Nephron progenitor cell (in vitro differentiated cells): ENCODE results near the gene PKIG.
A peak's percentile ranks its signal among the peaks of the same experiment; 100 is the strongest.

Experiments
- DNase-seq: peaks from one replicate; pipeline ENCODE4 v3.0.0; 2021
- H3K27ac Mint-ChIP-seq: 2 replicates; pipeline ENCODE4 v1.8.0; 2021; ENCODE audit warnings: mild to moderate bottlenecking, moderate library complexity, mixed read lengths
- H3K27me3 Mint-ChIP-seq: 2 replicates; pipeline ENCODE4 v1.8.0; 2021; ENCODE audit warnings: mild to moderate bottlenecking, low read depth, mixed read lengths; ENCODE audit not compliant: poor library complexity
- H3K36me3 Mint-ChIP-seq: 2 replicates; pipeline ENCODE4 v1.8.0; 2021; ENCODE audit warnings: low read depth, mixed read lengths
- H3K4me1 Mint-ChIP-seq: 2 replicates; pipeline ENCODE4 v1.8.0; 2021; ENCODE audit warnings: mixed read lengths
- H3K4me3 Mint-ChIP-seq: 2 replicates; pipeline ENCODE4 v1.8.0; 2021; ENCODE audit warnings: mild to moderate bottlenecking, moderate library complexity, mixed read lengths
- H3K9me3 Mint-ChIP-seq: 2 replicates; pipeline ENCODE4 v1.8.0; 2021; ENCODE audit warnings: mild to moderate bottlenecking, moderate library complexity, mixed read lengths
- CTCF ChIP-seq: fragments of 200-600 bp; sonication (generic); IDR thresholded peaks from 2 replicates; pipeline ENCODE4 v1.5.0; 2021; ENCODE audit warnings: antibody characterized with exemption

PKIG gene

DNA sequence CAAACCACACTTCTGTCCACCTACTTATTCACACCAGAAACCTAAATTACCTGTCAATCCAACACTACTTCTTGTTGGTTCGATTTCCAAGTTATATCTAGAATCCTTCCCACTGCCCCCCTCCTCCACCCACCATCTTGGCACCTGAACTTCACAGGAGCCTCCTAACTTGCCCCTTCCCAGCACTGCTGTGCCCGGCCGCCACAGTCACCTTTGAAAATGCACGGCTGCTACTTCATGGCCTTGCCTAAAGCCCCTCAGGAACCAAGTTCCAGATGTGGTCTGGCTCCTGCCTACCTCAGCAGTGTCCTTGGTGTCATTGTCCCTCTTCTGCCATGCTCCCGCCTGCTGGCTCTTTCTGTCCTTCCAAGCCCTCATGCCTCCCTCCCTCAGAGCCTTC, 31.2 kb downstream of the PKIG start:
- peaks cover 33% of the 10 kb centered on the region for H3K4me1 Mint-ChIP-seq
- H3K4me3 Mint-ChIP-seq, result peak overlapping the region; percentile 52
- H3K27ac Mint-ChIP-seq, result peak overlapping the region; percentile 76
- no peak for DNase-seq
- H3K36me3 Mint-ChIP-seq, result peaks cover 11% of the 10 kb centered on the region
- H3K9me3 Mint-ChIP-seq, result no peaks in the 10 kb centered on the region
- TF ChIP-seq CTCF, result no peak
- no peaks in the 10 kb centered on the region for H3K27me3 Mint-ChIP-seq

GRCh38 chr20:44614525-44614924, 32.1 kb downstream of the PKIG start:
- Mint-ChIP-seq H3K4me1 (peaks cover 23% of the 10 kb centered on the region), H3K36me3 (peaks cover 14% of the 10 kb centered on the region)

DNA sequence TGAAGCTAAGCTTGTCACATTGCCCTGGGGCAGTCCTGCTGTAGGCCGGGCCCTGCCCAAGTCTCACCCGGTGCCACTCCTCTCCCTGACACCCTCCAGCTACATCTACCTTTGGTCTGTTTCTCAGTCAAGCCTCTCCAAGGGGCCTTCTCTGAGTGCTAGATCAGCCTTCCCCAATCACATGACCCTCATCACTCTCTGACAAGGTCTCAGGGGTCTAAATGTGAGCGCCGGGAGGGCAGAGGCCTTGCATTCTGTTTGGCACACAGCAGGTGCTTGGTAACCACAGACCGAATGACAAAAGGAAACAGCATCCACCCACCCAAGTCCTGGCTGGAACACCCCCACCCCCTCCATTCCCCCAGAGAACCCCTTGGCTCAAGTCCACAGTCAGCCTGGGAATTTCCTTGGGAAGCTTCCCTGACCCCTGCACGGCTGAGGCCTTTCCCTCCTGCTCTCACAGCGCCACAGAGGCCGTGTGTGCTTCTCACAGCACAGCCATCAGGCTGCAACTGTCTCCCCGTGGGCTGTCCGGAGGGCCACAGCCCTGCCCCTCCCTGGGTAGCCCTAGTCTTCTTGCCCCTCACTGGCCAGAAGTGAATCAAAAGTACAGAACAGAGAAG, 32.9 kb downstream of the PKIG start:
- peaks cover 22% of the 10 kb centered on the region for H3K36me3 Mint-ChIP-seq
- no peaks in the 10 kb centered on the region for H3K9me3 Mint-ChIP-seq
- H3K27me3 Mint-ChIP-seq, result no peaks in the 10 kb centered on the region
- H3K27ac Mint-ChIP-seq, result peak overlapping the region; percentile 82
- TF ChIP-seq CTCF, result no peak
- no peak for DNase-seq
- H3K4me1 Mint-ChIP-seq, result peaks cover 16% of the 10 kb centered on the region
- no peak overlapping the region for H3K4me3 Mint-ChIP-seq

More at GRCh38 chr20:44614525-44614924, 32.1 kb downstream of the PKIG start:
- Mint-ChIP-seq H3K27ac (peak overlapping the region; percentile 82), H3K4me3 (no peak overlapping the region), H3K27me3 (no peaks in the 10 kb centered on the region), H3K9me3 (no peaks in the 10 kb centered on the region)
- no peak for DNase-seq
- TF ChIP-seq CTCF, result no peak

DNA sequence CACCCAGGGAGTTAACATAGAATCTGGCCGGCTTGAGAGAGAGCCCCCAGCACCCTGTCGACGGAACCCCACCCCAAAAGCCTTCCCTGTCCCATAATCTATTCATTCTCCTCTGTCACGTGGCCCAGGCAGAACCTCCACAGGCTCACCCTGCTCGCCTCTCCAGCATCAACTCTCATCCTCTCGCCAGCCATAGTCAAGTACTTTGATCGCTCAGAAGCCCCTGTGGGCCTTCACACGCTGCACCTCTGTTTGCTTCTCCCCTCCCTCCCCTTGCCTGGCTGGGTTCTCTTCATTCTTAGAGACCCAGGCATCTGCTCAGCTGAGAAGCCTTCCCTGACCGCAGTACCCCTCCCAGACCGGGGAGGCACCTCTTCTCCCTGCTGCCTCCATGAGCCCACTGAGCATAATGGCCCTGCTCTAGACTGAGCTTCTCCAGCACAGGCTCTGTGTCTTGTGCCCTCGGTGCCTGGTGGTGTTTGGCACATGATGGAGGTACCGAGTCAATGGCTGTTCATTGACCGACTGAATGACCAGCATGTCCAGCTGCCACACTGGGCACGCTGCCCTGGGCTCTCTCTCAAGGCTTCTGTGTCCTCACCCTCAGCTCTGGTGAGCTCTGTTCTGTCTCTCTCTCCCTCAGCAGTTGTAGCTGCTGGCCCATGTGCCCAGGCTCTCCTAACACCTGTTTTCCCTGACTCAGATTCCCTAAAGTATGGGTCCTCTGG, 33.7 kb downstream of the PKIG start:
- no peak for DNase-seq
- Mint-ChIP-seq H3K36me3 (peaks cover 29% of the 10 kb centered on the region), H3K27me3 (no peaks in the 10 kb centered on the region), H3K4me1 (peaks cover 13% of the 10 kb centered on the region), H3K9me3 (no peaks in the 10 kb centered on the region), H3K4me3 (no peak overlapping the region), H3K27ac (no peak overlapping the region)
- TF ChIP-seq CTCF, result no peak

- Mint-ChIP-seq H3K36me3 (peaks cover 35% of the 10 kb centered on the region), H3K27ac (no peak overlapping the region), H3K4me3 (no peak overlapping the region), H3K9me3 (no peaks in the 10 kb centered on the region), H3K4me1 (peaks cover 13% of the 10 kb centered on the region), H3K27me3 (no peaks in the 10 kb centered on the region)
- no peak for TF ChIP-seq CTCF
- peak; percentile 18 for DNase-seq
These were observed 34.2 kb downstream of the PKIG start for GRCh38 chr20:44616604-44616964.

GRCh38 chr20:44618318-44618731, 35.9 kb downstream of the PKIG start:
- H3K4me1 Mint-ChIP-seq, result peaks cover 13% of the 10 kb centered on the region
- no peak for TF ChIP-seq CTCF
- no peak for DNase-seq
- H3K4me3 Mint-ChIP-seq, result no peak overlapping the region
- H3K9me3 Mint-ChIP-seq, result peaks cover 4% of the 10 kb centered on the region
- no peaks in the 10 kb centered on the region for H3K27me3 Mint-ChIP-seq
- peaks cover 47% of the 10 kb centered on the region for H3K36me3 Mint-ChIP-seq
- H3K27ac Mint-ChIP-seq, result peak overlapping the region; percentile 66
